CD4-positive, alpha-beta T cell treated with Interleukin-6 at 100 ng/mL for 8 hours (primary cell): ENCODE results near the gene SCTR.

Experiments used
- DNase-seq: peaks from one replicate; pipeline ENCODE4 v3.0.0-alpha.2; 2020; ENCODE audit warnings: mixed read lengths, low spot score

The SCTR gene

GRCh38 chr2:119523383-119523951 is 816 bp downstream of the SCTR start:
- no peak for DNase-seq

GRCh38 chr2:119522671-119523070 is 1.6 kb downstream of the SCTR start:
- no peak for DNase-seq

GRCh38 chr2:119521433-119522050 is 2.7 kb downstream of the SCTR start:
- DNase-seq = no peak

GRCh38 chr2:119520696-119521432 is 3.4 kb downstream of the SCTR start:
- DNase-seq = no peak

- no peak for DNase-seq
These were observed 5.2 kb downstream of the SCTR start for GRCh38 chr2:119519057-119519408.

GRCh38 chr2:119518401-119519056 is 5.8 kb downstream of the SCTR start:
- no peak for DNase-seq

- DNase-seq = peak; percentile 7
These were observed 6.8 kb downstream of the SCTR start for GRCh38 chr2:119517433-119517832.

GRCh38 chr2:119516121-119516520 is 8.2 kb downstream of the SCTR start:
- DNase-seq = no peak

GRCh38 chr2:119513832-119514231 is 10.5 kb downstream of the SCTR start:
- DNase-seq = no peak

GRCh38 chr2:119512946-119513345 is 11.3 kb downstream of the SCTR start:
- DNase-seq = no peak

- DNase-seq = no peak
These were observed 12.3 kb downstream of the SCTR start for GRCh38 chr2:119511989-119512388.

- no peak for DNase-seq
These were observed 15.5 kb downstream of the SCTR start for GRCh38 chr2:119508756-119509155.

- no peak for DNase-seq
These were observed 27.6 kb downstream of the SCTR start for GRCh38 chr2:119496682-119497081.

GRCh38 chr2:119495948-119496347 is 28.3 kb downstream of the SCTR start:
- no peak for DNase-seq

GRCh38 chr2:119494163-119494790 is 30.0 kb downstream of the SCTR start:
- no peak for DNase-seq

- no peak for DNase-seq
These were observed 32.3 kb downstream of the SCTR start for GRCh38 chr2:119491776-119492525.

- DNase-seq = no peak
These were observed 33.6 kb downstream of the SCTR start for GRCh38 chr2:119490653-119491195.

GRCh38 chr2:119490106-119490505 is 34.2 kb downstream of the SCTR start:
- no peak for DNase-seq

GRCh38 chr2:119489232-119489952 is 34.9 kb downstream of the SCTR start:
- DNase-seq = no peak

GRCh38 chr2:119488245-119489214 is 35.8 kb downstream of the SCTR start:
- no peak for DNase-seq
